Activated T-cell treated with anti-CD3 and anti-CD28 coated beads, Interleukin-2, amount 50 U/mL, for 4 hours (primary cell): ENCODE data around the gene NPTX2. TPM values are rescaled to one million over a fixed set of nuclear protein-coding genes. Genes with fewer than 3 reads are reported as not detected.

Experiments
- ATAC-seq, 2 donors: fragments of 200-7000 bp; cut with Tn5 transposase; one replicate each; pipeline ENCODE4 v1.10.0; 2021
- DNase-seq: peaks from one replicate; pipeline ENCODE4 v3.0.0-alpha.2; 2020
- H3K27me3 Mint-ChIP-seq: one replicate; pipeline ENCODE4 v1.8.0; 2021; ENCODE audit warnings: low read depth, mixed read lengths
- H3K36me3 Mint-ChIP-seq: one replicate; pipeline ENCODE4 v1.8.0; 2022; ENCODE audit warnings: mixed read lengths; ENCODE audit not compliant: insufficient read depth
- H3K4me1 Mint-ChIP-seq: one replicate; pipeline ENCODE4 v1.8.0; 2021; ENCODE audit warnings: low read depth, mixed read lengths
- H3K4me3 Mint-ChIP-seq: one replicate; pipeline ENCODE4 v1.8.0; 2021; ENCODE audit warnings: mild to moderate bottlenecking, moderate library complexity, mixed read lengths
- H3K9me3 Mint-ChIP-seq: one replicate; pipeline ENCODE4 v1.8.0; 2021; ENCODE audit warnings: mixed read lengths
- total RNA-seq, 3 donors: library from RNA; stranded (reverse); gene quantifications; one replicate each; pipeline ENCODE4 v1.2.1, GENCODE V29; 2021

The NPTX2 gene
- total RNA-seq, 3 donors from 2014 or later = 0.18 to 0.29 TPM; not detected in 1

DNA sequence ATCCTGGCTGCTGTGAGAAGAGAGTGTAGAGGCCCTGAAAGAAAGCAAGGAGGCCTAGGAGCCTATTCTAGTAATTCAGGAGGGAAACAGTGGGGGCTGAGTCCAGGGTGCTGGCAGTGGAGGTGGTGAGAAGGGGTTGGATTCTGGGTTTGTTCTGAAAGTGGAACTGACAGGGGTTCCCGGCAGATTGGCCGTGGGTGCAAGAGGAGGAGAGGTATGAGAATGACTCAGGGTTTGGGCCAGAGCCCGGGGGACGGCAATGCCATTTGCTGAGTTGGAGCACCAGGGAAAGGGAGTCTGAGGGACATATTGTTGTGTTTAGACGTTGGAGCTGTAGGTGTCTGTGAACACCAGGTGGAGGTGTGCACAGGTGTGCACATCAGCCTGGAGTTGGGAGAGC is 38.5 kb downstream of the NPTX2 start:
- Mint-ChIP-seq H3K27me3 (no peaks in the 10 kb centered on the region), H3K4me1 (no peaks in the 10 kb centered on the region), H3K36me3 (no peaks in the 10 kb centered on the region), H3K9me3 (no peaks in the 10 kb centered on the region), H3K4me3 (no peak overlapping the region)
- ATAC-seq (no peak), DNase-seq (no peak)

DNA sequence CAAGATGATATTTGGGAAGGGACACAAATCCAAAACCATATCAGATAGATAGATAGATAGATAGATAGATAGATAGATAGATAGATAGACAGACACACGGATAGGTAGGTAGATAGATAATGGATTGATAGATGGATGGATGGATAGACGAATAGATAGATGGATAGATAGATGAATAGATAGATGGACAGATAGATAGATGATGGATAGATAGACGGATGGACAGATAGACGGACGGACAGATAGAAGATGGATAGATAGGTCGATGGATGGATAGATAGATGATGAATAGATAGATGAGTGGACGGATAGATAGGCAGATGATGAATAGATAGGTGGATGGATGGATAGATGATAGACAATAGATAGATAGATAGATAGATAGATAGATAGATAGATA is 39.8 kb downstream of the NPTX2 start:
- no peaks in the 10 kb centered on the region for H3K36me3 Mint-ChIP-seq
- no peaks in the 10 kb centered on the region for H3K9me3 Mint-ChIP-seq
- no peak for DNase-seq
- ATAC-seq = no peak
- no peaks in the 10 kb centered on the region for H3K4me1 Mint-ChIP-seq
- H3K4me3 Mint-ChIP-seq = no peak overlapping the region
- no peaks in the 10 kb centered on the region for H3K27me3 Mint-ChIP-seq

- H3K4me3 Mint-ChIP-seq = no peak overlapping the region
- H3K27me3 Mint-ChIP-seq = no peaks in the 10 kb centered on the region
- H3K36me3 Mint-ChIP-seq = no peaks in the 10 kb centered on the region
- DNase-seq (no peak), ATAC-seq (no peak)
- H3K9me3 Mint-ChIP-seq = no peaks in the 10 kb centered on the region
- H3K4me1 Mint-ChIP-seq = no peaks in the 10 kb centered on the region
Observed at GRCh38 chr7:98657736-98658135, 40.7 kb downstream of the NPTX2 start.

GRCh38 chr7:98659756-98660155 is 42.7 kb downstream of the NPTX2 start:
- no peaks in the 10 kb centered on the region for H3K9me3 Mint-ChIP-seq
- DNase-seq (no peak), ATAC-seq (no peak)
- no peak overlapping the region for H3K4me3 Mint-ChIP-seq
- no peaks in the 10 kb centered on the region for H3K27me3 Mint-ChIP-seq
- no peaks in the 10 kb centered on the region for H3K4me1 Mint-ChIP-seq
- H3K36me3 Mint-ChIP-seq = no peaks in the 10 kb centered on the region

GRCh38 chr7:98661607-98662006 is 44.5 kb downstream of the NPTX2 start:
- DNase-seq (no peak), ATAC-seq (no peak)
- no peaks in the 10 kb centered on the region for H3K27me3 Mint-ChIP-seq
- no peaks in the 10 kb centered on the region for H3K4me1 Mint-ChIP-seq
- H3K36me3 Mint-ChIP-seq = no peaks in the 10 kb centered on the region
- H3K9me3 Mint-ChIP-seq = no peaks in the 10 kb centered on the region
- H3K4me3 Mint-ChIP-seq = no peak overlapping the region

GRCh38 chr7:98662289-98662688 is 45.2 kb downstream of the NPTX2 start:
- H3K9me3 Mint-ChIP-seq = no peaks in the 10 kb centered on the region
- no peak for ATAC-seq
- H3K27me3 Mint-ChIP-seq = no peaks in the 10 kb centered on the region
- DNase-seq = no peak
- H3K4me3 Mint-ChIP-seq = no peak overlapping the region
- no peaks in the 10 kb centered on the region for H3K4me1 Mint-ChIP-seq
- no peaks in the 10 kb centered on the region for H3K36me3 Mint-ChIP-seq

DNA sequence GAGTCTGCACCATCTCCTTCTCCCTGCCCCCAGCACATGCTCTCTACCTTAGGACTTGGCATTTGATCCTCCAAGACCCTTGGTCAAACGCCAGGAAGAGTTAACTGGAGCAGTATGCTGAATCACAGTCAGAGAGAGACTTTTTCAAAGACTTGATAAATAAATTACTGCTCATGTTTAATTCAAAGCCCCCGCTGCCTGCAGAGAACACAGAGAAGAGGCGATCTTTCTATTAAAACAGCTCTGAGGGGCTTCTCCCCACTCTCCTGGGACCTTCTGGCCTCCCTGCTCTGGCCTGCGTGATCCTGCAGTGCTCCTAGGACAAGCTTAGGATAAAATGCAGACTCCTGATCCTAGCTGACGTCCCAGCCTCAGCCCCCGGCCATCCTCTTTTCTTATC is 47.8 kb downstream of the NPTX2 start:
- Mint-ChIP-seq H3K9me3 (no peaks in the 10 kb centered on the region), H3K27me3 (no peaks in the 10 kb centered on the region), H3K4me3 (no peak overlapping the region), H3K4me1 (no peaks in the 10 kb centered on the region), H3K36me3 (no peaks in the 10 kb centered on the region)
- DNase-seq = no peak
- no peak for ATAC-seq

DNA sequence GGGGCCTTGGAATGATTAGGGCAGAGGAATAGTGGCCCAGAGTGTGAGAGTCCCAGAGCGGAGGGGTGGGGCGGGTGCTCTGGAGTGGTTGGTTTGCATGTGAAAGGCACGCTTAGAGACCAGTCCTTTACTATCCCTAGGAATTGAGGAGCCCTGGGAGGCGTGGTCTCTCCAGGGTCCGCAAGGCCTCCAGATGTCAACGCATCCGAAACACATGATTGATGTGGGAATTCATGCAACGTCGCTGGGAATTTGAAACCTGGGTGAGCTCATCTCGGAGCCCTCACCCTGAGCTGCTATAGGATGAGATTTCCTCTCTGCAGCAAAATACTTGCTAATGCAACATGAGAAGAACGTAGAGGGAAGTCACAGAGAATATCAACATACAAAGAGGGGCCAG is 51.2 kb downstream of the NPTX2 start:
- ATAC-seq (no peak), DNase-seq (no peak)
- Mint-ChIP-seq H3K9me3 (no peaks in the 10 kb centered on the region), H3K4me3 (no peak overlapping the region), H3K4me1 (no peaks in the 10 kb centered on the region), H3K27me3 (no peaks in the 10 kb centered on the region), H3K36me3 (no peaks in the 10 kb centered on the region)

DNA sequence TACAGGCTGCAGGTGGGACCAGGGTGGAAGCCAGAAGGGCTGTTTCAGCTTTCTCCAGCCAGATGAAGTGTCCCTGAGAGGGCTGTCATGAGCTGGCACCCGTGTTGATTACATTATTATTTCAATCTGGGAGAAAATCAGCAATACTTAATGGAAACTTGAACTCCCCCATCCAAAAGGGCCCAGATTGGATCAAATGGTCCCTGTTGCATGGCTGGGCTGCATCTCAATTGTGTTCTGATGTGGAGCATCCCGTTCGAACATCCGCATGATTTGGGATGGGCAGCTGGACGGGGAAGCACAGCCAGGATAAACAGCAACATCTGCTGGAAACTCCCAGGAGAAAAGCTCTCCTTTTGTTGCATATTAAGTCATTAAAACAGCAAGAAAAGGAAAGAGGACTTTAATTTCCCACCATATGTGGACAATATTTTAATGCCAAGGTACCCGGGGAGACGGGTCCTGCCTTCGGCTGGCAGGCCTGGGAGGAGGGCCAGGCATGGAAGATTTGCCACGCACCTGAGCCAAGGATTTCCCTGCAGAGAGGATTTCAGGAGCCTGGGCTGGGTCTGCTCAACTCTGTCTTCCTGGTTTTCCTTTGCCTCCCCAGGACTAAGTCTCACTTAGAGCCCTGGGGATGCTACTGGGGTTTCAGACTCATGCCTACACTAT is 52.4 kb downstream of the NPTX2 start:
- Mint-ChIP-seq H3K9me3 (no peaks in the 10 kb centered on the region), H3K4me3 (no peak overlapping the region), H3K36me3 (no peaks in the 10 kb centered on the region), H3K27me3 (no peaks in the 10 kb centered on the region), H3K4me1 (no peaks in the 10 kb centered on the region)
- no peak for ATAC-seq
- no peak for DNase-seq

DNA sequence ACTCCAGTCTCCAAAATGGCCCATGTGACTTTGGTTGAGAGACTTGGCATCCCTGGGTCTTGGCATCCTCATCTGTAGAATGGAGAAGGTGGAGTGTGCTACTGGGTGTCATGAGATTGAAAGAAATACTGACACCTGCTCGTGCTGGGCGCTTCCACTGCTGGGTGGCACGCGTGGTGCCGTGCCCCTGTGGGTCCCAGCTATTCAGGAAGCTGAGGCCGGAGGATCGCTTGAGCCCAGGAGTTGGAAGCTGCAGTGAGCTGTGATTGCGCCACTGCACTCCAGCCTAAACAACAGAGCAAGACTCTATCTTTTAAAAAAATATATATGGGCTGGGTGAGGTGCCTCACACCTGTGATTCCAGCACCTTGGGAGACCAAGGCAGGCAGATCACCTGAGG is 53.1 kb downstream of the NPTX2 start:
- H3K9me3 Mint-ChIP-seq = no peaks in the 10 kb centered on the region
- H3K36me3 Mint-ChIP-seq = no peaks in the 10 kb centered on the region
- H3K4me3 Mint-ChIP-seq = no peak overlapping the region
- DNase-seq = no peak
- ATAC-seq = no peak
- no peaks in the 10 kb centered on the region for H3K27me3 Mint-ChIP-seq
- H3K4me1 Mint-ChIP-seq = no peaks in the 10 kb centered on the region

DNA sequence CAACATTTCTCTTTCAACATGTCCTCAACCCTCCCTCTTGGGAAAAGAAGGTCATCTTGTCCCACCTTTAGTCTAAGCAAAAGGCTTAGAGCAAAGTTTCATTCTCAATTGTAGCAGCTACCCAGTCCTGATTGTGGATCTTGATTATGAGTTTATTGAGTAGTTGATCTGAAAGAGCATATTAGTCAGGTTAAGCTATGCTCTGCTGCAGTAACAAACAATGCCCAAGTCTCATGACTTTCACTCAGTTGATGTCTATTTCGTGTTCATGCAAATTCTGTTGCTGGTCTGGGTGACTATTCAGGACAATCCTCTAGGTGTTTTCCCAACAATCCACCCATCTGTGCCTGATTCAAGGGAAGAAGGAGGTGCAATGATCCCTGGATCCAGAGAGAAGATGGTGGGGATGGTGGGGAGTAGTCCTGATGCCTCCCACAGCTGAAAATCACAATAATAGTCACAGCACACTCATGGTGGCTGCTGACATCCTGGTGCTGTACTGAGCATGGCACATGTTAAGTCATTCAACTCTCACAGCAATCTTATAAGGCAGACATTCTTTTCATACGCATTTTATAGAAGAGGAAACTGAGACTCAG is 54.7 kb downstream of the NPTX2 start:
- DNase-seq (no peak), ATAC-seq (no peak)
- Mint-ChIP-seq H3K36me3 (no peaks in the 10 kb centered on the region), H3K9me3 (no peaks in the 10 kb centered on the region), H3K4me3 (no peak overlapping the region), H3K4me1 (no peaks in the 10 kb centered on the region), H3K27me3 (no peaks in the 10 kb centered on the region)

DNA sequence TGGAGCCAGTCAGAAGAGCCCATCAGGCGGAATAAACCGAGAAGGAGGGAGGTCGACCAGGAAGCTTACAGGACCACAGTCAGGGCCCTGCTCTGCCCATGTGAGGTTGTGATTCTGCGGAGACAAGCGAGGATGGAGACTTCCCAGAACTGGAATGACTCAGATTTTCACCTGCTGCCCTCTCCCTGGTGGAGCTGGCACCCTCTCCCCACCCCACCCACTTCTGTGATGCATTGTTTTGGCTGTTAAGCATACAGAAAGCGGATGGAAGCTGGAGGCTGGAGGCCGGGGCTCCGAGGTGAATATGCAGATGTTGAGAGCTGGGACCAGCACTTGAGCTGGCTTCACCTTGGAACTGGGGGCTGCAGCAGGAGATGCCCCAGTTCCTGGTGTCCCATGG is 57.4 kb downstream of the NPTX2 start:
- H3K4me1 Mint-ChIP-seq = no peaks in the 10 kb centered on the region

DNA sequence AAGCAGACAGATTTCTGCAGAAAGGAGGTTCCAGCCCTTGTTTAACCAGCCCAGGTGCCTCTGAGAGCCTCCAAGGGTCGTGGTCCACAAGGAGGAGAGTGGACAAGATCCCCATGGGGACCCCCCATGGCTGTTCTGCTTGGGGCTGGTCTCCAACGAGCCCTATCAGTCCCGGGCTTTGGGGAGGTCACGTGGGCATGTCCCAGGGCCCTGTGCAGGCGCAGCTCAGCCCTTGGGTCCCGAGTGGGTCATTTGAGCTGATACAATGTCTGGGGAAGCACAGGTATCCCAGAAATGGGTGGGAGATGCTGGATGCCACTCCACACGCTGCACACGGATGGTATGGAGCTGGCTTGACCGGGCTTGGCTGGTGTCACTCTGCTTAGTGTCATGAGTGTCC is 57.8 kb downstream of the NPTX2 start:
- no peak for ATAC-seq
- Mint-ChIP-seq H3K27me3 (peaks cover 3% of the 10 kb centered on the region), H3K4me3 (no peak overlapping the region), H3K36me3 (no peaks in the 10 kb centered on the region), H3K4me1 (no peaks in the 10 kb centered on the region), H3K9me3 (no peaks in the 10 kb centered on the region)
- DNase-seq = no peak

More for the DNA sequence above, 57.4 kb downstream of the NPTX2 start:
- Mint-ChIP-seq H3K36me3 (no peaks in the 10 kb centered on the region), H3K9me3 (no peaks in the 10 kb centered on the region), H3K4me3 (no peak overlapping the region), H3K27me3 (peaks cover 3% of the 10 kb centered on the region)
- no peak for ATAC-seq
- no peak for DNase-seq

GRCh38 chr7:98678215-98678614 is 61.1 kb downstream of the NPTX2 start:
- no peak overlapping the region for H3K4me3 Mint-ChIP-seq
- no peak for DNase-seq
- H3K36me3 Mint-ChIP-seq = no peaks in the 10 kb centered on the region
- ATAC-seq = no peak
- H3K27me3 Mint-ChIP-seq = peaks cover 16% of the 10 kb centered on the region
- no peaks in the 10 kb centered on the region for H3K9me3 Mint-ChIP-seq
- H3K4me1 Mint-ChIP-seq = no peaks in the 10 kb centered on the region
